SK-N-SH treated with all-trans-retinoic acid at 6 μM for 48 hours (cell line): ENCODE data around the gene TPGS1.

Experiments used
- ATAC-seq: fragments of 200-7000 bp; cut with Tn5 transposase; 3 replicates; pipeline ENCODE4 v1.9.1; 2020; ENCODE audit warnings: mild to moderate bottlenecking, moderate library complexity
- ARNTL ChIP-seq: fragments of 450-650 bp; formaldehyde crosslinking; IDR thresholded peaks from 2 replicates; pipeline ENCODE4 v1.5.0; 2020; ENCODE audit warnings: low read depth, mild to moderate bottlenecking, moderate library complexity, borderline replicate concordance
- BACH2 ChIP-seq: fragments of 250-450 bp; sonication (Bioruptor Pico); IDR thresholded peaks from 2 replicates; pipeline ENCODE4 v1.9.0; 2021; ENCODE audit warnings: mild to moderate bottlenecking, borderline replicate concordance
- CSDC2 ChIP-seq: fragments of 250-450 bp; sonication (Bioruptor Pico); IDR thresholded peaks from 2 replicates; pipeline ENCODE4 v1.5.0; 2020; ENCODE audit warnings: mild to moderate bottlenecking, moderate library complexity
- CSRNP3 ChIP-seq: fragments of 250-450 bp; sonication (Bioruptor Pico); IDR thresholded peaks from 2 replicates; pipeline ENCODE4 v1.5.1; 2021; ENCODE audit warnings: mild to moderate bottlenecking, moderate library complexity
- ESRRG ChIP-seq: fragments of 250-450 bp; sonication (Bioruptor Pico); IDR thresholded peaks from 2 replicates; pipeline ENCODE4 v1.6.1; 2021; ENCODE audit warnings: mild to moderate bottlenecking
- GLIS3 ChIP-seq: fragments of 250-450 bp; sonication (Bioruptor Pico); IDR thresholded peaks from 2 replicates; pipeline ENCODE4 v1.5.0; 2020; ENCODE audit warnings: mild to moderate bottlenecking, moderate library complexity
- ISL1 ChIP-seq: fragments of 250-450 bp; sonication (Bioruptor Pico); IDR thresholded peaks from 2 replicates; pipeline ENCODE4 v2.1.2; 2022; ENCODE audit warnings: mild to moderate bottlenecking, moderate library complexity
- PPARA ChIP-seq: fragments of 250-450 bp; sonication (Bioruptor Pico); IDR thresholded peaks from 2 replicates; pipeline ENCODE4 v1.5.0; 2020; ENCODE audit warnings: mild to moderate bottlenecking, borderline replicate concordance
- RARB ChIP-seq: fragments of 250-450 bp; sonication (Bioruptor Pico); IDR thresholded peaks from 2 replicates; pipeline ENCODE4 v1.8.0; 2021; ENCODE audit warnings: mild to moderate bottlenecking, moderate library complexity
- SNAI2 ChIP-seq: fragments of 250-450 bp; sonication (Bioruptor Pico); IDR thresholded peaks from 2 replicates; pipeline ENCODE4 v1.5.0; 2020; ENCODE audit warnings: mild to moderate bottlenecking, moderate library complexity
- TCF4 ChIP-seq: fragments of 250-450 bp; sonication (Bioruptor Pico); IDR thresholded peaks from 2 replicates; pipeline ENCODE4 v1.8.0; 2021; ENCODE audit warnings: mild to moderate bottlenecking, moderate library complexity, borderline replicate concordance
- TOX ChIP-seq: fragments of 250-450 bp; sonication (Bioruptor Pico); IDR thresholded peaks from 2 replicates; pipeline ENCODE4 v1.8.0; 2021; ENCODE audit warnings: mild to moderate bottlenecking, moderate library complexity, borderline replicate concordance
- TSHZ2 ChIP-seq: fragments of 250-450 bp; sonication (Bioruptor Pico); IDR thresholded peaks from 2 replicates; pipeline ENCODE4 v1.5.0; 2020; ENCODE audit warnings: mild to moderate bottlenecking, moderate library complexity
- ZC3H10 ChIP-seq: fragments of 250-450 bp; sonication (Bioruptor Pico); IDR thresholded peaks from 2 replicates; pipeline ENCODE4 v1.5.1; 2021; ENCODE audit warnings: mild to moderate bottlenecking, moderate library complexity
- ZFP3 ChIP-seq: fragments of 250-450 bp; sonication (Bioruptor Pico); IDR thresholded peaks from 2 replicates; pipeline ENCODE4 v1.5.0; 2020; ENCODE audit warnings: mild to moderate bottlenecking, moderate library complexity
- ZFP30 ChIP-seq: fragments of 450-650 bp; formaldehyde crosslinking; IDR thresholded peaks from 2 replicates; pipeline ENCODE4 v1.5.0; 2022; ENCODE audit warnings: mild to moderate bottlenecking, moderate library complexity
- ZNF565 ChIP-seq: fragments of 450-650 bp; formaldehyde crosslinking; conservative IDR thresholded peaks from 2 replicates; pipeline ENCODE4 v1.5.0; 2020; ENCODE audit warnings: low read depth, mild to moderate bottlenecking, moderate library complexity
- ZNF70 ChIP-seq: fragments of 450-650 bp; formaldehyde crosslinking; IDR thresholded peaks from 2 replicates; pipeline ENCODE4 v1.5.0; 2020; ENCODE audit warnings: mild to moderate bottlenecking, moderate library complexity
- ZNF8 ChIP-seq: fragments of 450-650 bp; formaldehyde crosslinking; IDR thresholded peaks from 2 replicates; pipeline ENCODE4 v1.5.0; 2020; ENCODE audit warnings: mild to moderate bottlenecking, moderate library complexity
- TF ChIP-seq, protein P1 (sequence below): fragments of 250-450 bp; sonication (Bioruptor Pico); IDR thresholded peaks from 2 replicates; pipeline ENCODE4 v1.8.0; 2020; ENCODE audit warnings: mild to moderate bottlenecking, moderate library complexity, borderline replicate concordance
- TF ChIP-seq, protein P2 (sequence below): fragments of 250-450 bp; sonication (Bioruptor Pico); IDR thresholded peaks from 2 replicates; pipeline ENCODE4 v1.5.1; 2020; ENCODE audit warnings: low read depth, mild to moderate bottlenecking, moderate library complexity

The TPGS1 gene

GRCh38 chr19:532561-533363 lies 25.5 kb downstream of the TPGS1 start:
- no peak for TF ChIP-seq ZFP30 (CRISPR knock-in tag)
- no peak for TF ChIP-seq TSHZ2 (CRISPR knock-in tag)
- TF ChIP-seq ZFP3 (CRISPR knock-in tag), result no peak
- no peak for TF ChIP-seq ZNF8 (CRISPR knock-in tag)
- TF ChIP-seq BACH2, result no peak
- TF ChIP-seq SNAI2 (CRISPR knock-in tag), result no peak
- no peak for TF ChIP-seq CSDC2 (CRISPR knock-in tag)
- TF ChIP-seq ZNF565 (CRISPR knock-in tag), result no peak
- no peak for TF ChIP-seq ZC3H10 (CRISPR knock-in tag)
- no peak for TF ChIP-seq ESRRG (CRISPR knock-in tag)
- TF ChIP-seq, protein P1, sequence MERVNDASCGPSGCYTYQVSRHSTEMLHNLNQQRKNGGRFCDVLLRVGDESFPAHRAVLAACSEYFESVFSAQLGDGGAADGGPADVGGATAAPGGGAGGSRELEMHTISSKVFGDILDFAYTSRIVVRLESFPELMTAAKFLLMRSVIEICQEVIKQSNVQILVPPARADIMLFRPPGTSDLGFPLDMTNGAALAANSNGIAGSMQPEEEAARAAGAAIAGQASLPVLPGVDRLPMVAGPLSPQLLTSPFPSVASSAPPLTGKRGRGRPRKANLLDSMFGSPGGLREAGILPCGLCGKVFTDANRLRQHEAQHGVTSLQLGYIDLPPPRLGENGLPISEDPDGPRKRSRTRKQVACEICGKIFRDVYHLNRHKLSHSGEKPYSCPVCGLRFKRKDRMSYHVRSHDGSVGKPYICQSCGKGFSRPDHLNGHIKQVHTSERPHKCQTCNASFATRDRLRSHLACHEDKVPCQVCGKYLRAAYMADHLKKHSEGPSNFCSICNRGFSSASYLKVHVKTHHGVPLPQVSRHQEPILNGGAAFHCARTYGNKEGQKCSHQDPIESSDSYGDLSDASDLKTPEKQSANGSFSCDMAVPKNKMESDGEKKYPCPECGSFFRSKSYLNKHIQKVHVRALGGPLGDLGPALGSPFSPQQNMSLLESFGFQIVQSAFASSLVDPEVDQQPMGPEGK (CRISPR knock-in tag), result no peak
- no peak for TF ChIP-seq TOX
- TF ChIP-seq CSRNP3 (CRISPR knock-in tag), result no peak
- TF ChIP-seq GLIS3, result no peak
- TF ChIP-seq, protein P2, sequence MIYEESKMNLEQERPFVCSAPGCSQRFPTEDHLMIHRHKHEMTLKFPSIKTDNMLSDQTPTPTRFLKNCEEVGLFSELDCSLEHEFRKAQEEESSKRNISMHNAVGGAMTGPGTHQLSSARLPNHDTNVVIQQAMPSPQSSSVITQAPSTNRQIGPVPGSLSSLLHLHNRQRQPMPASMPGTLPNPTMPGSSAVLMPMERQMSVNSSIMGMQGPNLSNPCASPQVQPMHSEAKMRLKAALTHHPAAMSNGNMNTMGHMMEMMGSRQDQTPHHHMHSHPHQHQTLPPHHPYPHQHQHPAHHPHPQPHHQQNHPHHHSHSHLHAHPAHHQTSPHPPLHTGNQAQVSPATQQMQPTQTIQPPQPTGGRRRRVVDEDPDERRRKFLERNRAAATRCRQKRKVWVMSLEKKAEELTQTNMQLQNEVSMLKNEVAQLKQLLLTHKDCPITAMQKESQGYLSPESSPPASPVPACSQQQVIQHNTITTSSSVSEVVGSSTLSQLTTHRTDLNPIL (CRISPR knock-in tag), result no peak
- peak; percentile 62 for ATAC-seq

GRCh38 chr19:533364-534058 lies 26.2 kb downstream of the TPGS1 start:
- ATAC-seq, result no peak
- TF ChIP-seq ZC3H10 (CRISPR knock-in tag) (no peak), ZFP3 (CRISPR knock-in tag) (no peak), CSDC2 (CRISPR knock-in tag) (no peak), CSRNP3 (CRISPR knock-in tag) (no peak), ZNF8 (CRISPR knock-in tag) (no peak), TCF4 (CRISPR knock-in tag) (no peak), RARB (CRISPR knock-in tag) (no peak), GLIS3 (no peak), TSHZ2 (CRISPR knock-in tag) (no peak), ARNTL (CRISPR knock-in tag) (no peak), ISL1 (no peak), BACH2 (no peak), ZNF70 (CRISPR knock-in tag) (no peak), ZFP30 (CRISPR knock-in tag) (no peak), PPARA (no peak), TOX (no peak), ZNF565 (CRISPR knock-in tag) (no peak)
- TF ChIP-seq, protein P1 (CRISPR knock-in tag), result no peak
- TF ChIP-seq, protein P2 (CRISPR knock-in tag), result no peak
